GM15510 (cell line): Measurements from ENCODE around the gene BABAM2.

Experiments used
- POLR2A ChIP-seq: IDR thresholded peaks from 3 replicates; pipeline ENCODE4 v1.6.1; 2011; ENCODE audit warnings: borderline replicate concordance; ENCODE audit not compliant: insufficient read length; ENCODE audit errors: extremely low read depth

Gene BABAM2

DNA sequence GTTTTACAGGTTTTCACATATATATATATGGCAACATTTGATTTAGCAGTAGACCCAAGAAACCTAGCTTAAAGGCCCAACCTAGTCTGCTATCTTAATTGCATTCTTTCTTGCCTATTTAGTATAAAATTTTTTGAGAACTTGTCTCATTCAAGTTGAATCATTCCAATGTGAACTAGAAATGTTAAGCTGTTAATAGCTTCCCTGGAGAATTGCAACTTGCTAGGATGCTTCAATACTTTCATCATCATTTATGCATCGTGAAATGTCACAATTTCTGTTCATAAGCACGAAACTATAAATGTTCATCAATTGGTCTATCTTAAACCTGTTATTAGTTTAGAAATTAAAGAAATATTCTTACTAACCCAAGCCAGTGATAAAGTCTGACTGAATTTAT is 217.6 kb downstream of the BABAM2 start:
- no peak for TF ChIP-seq POLR2A

- TF ChIP-seq POLR2A, result no peak
Measured at GRCh38 chr2:28117104-28117596, 226.6 kb downstream of the BABAM2 start.

- TF ChIP-seq POLR2A, result no peak
Measured at GRCh38 chr2:28119631-28120030, 229.1 kb downstream of the BABAM2 start.

DNA sequence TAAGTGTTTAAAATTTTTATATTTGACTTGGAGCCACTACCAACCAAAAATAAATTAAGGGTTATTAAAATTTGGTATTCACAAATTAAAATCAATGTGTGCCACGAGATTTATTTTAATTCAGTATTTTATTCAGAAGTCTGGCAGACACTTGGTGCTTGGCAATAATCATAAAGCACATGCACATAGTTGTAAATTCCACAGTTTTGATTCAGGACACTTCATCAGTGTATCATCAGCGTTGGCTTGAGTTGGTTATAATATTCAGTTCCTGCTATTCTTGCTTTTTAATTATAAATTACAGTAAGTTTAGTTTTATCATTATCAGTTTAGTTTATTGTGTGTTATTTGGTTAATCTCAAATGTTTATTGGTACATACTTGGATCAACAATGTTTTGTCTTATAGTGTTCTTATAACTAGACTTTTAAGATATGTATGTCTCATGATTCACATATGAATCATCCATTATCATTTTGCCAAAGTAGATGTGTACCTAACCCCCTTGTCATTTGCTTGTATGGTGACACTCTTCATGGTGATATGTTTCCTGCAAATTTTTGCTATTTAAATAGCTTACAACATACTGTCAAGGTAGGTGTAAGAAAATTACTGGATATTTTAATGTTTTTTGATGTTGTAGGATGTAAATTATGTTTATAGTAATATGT is 237.9 kb downstream of the BABAM2 start:
- TF ChIP-seq POLR2A, result no peak

GRCh38 chr2:28129955-28130695 is 239.6 kb downstream of the BABAM2 start:
- no peak for TF ChIP-seq POLR2A

DNA sequence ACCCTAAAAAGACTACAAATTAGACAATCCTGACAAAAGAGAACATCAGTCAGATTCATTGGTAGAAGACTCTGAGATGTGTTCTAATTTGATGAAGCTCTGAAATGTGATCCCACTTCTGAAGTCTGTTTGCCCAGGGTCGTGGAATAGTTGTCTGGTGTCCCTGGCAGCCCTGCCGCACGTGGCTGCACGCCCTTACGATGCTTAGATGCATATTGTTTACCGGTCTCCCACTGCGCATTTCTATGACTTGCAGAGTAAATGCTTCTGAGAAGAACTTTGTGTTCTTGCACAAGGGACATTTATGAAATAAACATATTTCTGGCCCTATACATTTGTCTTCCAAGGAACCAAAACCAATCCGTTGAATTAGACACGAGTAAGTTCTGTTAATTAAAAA is 243.2 kb downstream of the BABAM2 start:
- no peak for TF ChIP-seq POLR2A

DNA sequence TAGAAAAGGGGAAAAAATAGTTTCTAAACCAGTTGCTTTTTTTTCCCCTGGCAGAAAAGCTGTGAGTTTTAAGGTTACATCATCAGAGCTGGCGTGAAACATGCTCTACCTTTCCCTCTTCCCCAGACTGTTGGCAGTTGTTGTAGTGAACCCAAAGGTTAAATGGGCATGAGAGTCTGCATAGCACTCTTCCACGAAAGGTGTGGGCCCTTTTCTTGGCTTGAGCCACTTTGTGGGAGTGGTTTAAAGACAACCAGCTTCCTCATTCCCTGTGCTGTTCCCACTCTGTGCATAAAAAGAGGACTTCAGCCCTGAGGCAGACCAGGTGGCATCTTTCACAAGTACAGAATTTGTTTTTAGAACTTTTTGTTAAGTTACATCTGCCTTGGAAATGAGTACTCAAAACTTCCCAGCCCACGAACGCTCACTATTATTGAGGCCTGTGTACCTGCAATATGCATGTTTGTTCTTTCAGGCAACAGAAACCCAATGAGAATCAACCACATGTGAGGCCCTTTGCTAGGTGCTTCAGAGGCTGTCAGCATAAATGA is 243.8 kb downstream of the BABAM2 start:
- TF ChIP-seq POLR2A, result no peak

DNA sequence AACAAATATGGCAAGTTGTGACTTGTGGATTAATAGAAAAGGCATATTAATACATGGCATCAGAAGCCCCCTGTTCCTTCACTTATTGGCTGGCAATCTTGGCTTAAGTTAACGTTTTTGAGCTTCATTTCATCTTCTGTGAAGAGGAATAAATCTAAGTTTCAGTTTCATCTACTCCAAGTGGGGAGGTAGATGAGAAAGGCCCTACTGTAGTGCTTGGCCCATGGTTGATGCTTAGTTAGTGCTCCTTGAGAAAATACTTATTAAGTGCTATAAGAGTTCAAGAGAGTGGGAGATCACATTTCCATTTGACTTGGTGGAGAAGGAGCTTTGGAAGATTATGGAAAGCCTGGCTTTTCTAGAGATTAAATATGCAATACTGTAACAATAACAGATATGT is 244.3 kb downstream of the BABAM2 start:
- no peak for TF ChIP-seq POLR2A

GRCh38 chr2:28135324-28135723 is 244.8 kb downstream of the BABAM2 start:
- TF ChIP-seq POLR2A, result no peak

DNA sequence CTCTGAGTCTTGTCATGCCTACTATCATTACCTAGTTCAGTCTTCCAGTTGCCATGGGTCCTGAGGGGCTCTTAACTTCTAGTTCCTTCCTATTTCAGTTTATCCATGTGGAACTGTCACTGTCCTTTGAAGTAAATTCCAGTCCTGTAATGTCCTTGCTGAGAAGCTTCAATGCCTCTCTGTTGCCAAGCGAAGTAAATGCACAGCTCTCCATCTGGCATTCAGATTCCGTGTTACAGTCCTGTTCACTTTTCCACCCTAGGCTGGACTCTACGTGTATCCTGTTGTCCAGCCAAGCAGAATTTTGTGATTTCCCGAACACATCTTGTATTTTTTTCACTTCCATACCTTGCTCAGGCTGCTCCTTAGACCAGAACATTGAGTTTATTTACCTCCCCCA is 245.3 kb downstream of the BABAM2 start:
- no peak for TF ChIP-seq POLR2A

DNA sequence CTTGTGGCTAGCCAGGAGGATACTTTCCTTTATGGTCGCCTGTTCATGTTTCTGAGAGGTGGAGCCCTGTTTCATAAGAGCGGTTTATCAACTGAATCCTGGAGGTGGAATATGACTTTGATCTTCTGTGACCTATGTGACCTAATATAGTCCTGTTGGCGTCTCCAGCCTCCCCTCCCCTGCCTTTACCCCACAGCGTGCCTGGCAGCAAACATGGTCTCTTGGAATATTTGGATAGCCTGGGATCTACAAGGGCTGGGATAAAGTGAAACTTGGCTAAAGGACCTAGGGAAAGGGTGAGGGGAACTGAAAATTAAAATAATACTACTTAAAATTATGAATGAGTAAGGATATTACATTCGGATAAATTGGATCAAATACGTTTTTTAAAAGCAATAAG is 246.0 kb downstream of the BABAM2 start:
- TF ChIP-seq POLR2A, result no peak

GRCh38 chr2:28137221-28137620 is 246.7 kb downstream of the BABAM2 start:
- TF ChIP-seq POLR2A, result no peak

DNA sequence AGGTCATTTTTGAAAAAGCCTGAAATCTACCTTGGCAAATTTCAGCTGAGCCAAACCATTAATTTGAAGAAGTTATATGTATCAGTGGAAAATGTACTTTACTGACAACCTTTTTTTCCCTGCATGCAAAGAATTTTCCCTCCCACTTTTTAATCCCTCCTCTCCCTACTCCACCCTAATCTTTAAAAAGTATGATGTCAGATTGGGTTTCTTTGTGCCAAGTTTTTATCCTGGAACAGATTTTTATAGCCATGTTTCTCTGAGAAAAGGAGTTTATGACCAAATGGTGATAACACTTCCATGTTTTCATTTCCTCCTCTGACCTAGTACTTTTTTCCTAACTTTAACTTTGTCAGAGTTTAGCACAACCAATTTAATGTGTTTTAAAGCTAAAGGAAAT is 251.9 kb downstream of the BABAM2 start:
- no peak for TF ChIP-seq POLR2A

- no peak for TF ChIP-seq POLR2A
Measured at GRCh38 chr2:28148000-28148399, 257.5 kb downstream of the BABAM2 start.

- TF ChIP-seq POLR2A, result no peak
Measured at GRCh38 chr2:28148566-28148965, 258.0 kb downstream of the BABAM2 start.
